Measurements from ENCODE around the gene SCGB3A2.

Gene SCGB3A2

DNA sequence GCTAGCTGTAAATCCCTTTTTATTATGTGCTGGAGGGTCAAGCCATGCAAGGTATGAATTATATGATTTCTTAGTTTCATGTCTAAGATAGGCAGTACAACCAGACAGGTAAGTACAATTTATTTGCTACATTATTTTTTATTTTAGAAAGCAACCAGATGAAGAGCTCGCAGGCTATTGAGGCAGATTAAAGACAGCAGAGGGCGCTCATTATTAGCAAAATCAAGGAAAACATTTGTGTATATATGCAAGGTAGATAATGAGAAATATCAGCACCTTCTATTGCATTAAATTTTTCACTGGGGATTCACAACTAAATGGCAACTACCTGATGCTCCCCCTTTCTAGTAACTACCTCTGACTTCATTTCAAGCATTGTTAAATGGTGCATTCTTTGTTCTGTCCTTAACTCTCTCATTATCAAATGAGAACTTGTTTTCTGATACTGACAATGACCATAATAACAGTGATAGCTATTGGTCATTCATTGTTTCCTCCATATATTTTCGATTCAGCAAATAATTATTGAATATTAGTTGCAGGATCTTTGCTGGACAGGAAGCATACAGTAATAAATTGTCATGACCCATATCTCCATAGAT is 8.6 kb downstream of the SCGB3A2 start:
- in situ Hi-C loops (cut with HindIII; ENCODE audit: low sequenced_read_pairs): no loop called here
- TF ChIP-seq, protein P1, sequence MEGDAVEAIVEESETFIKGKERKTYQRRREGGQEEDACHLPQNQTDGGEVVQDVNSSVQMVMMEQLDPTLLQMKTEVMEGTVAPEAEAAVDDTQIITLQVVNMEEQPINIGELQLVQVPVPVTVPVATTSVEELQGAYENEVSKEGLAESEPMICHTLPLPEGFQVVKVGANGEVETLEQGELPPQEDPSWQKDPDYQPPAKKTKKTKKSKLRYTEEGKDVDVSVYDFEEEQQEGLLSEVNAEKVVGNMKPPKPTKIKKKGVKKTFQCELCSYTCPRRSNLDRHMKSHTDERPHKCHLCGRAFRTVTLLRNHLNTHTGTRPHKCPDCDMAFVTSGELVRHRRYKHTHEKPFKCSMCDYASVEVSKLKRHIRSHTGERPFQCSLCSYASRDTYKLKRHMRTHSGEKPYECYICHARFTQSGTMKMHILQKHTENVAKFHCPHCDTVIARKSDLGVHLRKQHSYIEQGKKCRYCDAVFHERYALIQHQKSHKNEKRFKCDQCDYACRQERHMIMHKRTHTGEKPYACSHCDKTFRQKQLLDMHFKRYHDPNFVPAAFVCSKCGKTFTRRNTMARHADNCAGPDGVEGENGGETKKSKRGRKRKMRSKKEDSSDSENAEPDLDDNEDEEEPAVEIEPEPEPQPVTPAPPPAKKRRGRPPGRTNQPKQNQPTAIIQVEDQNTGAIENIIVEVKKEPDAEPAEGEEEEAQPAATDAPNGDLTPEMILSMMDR (IDR thresholded peaks at IDR 0.05; ENCODE audit: low read depth, low read length, missing control alignments): peak; percentile 69
- peak; percentile 51 for DNase-seq (ENCODE audit: low read depth)
- no peak overlapping the region for H3K4me3 ChIP-seq (ENCODE audit: low read depth, low read length)

- in situ Hi-C loops (cut with HindIII; ENCODE audit: low sequenced_read_pairs): no loop called here
- TF ChIP-seq, protein P1 (IDR thresholded peaks at IDR 0.05; ENCODE audit: low read depth, low read length, missing control alignments): no peak
- no peak overlapping the region for H3K4me3 ChIP-seq (ENCODE audit: low read depth, low read length)
- DNase-seq (ENCODE audit: low read depth): no peak
These were observed 9.4 kb downstream of the SCGB3A2 start for GRCh38 chr5:147887930-147888329.

- no peak for DNase-seq (ENCODE audit: low read depth)
- TF ChIP-seq, protein P1 (IDR thresholded peaks at IDR 0.05; ENCODE audit: low read depth, low read length, missing control alignments): no peak
- in situ Hi-C loops (cut with HindIII; ENCODE audit: low sequenced_read_pairs): no loop called here
- H3K4me3 ChIP-seq (ENCODE audit: low read depth, low read length): no peak overlapping the region
These were observed 14.3 kb downstream of the SCGB3A2 start for GRCh38 chr5:147892696-147893296.

- TF ChIP-seq, protein P1 (IDR thresholded peaks at IDR 0.05; ENCODE audit: low read depth, low read length, missing control alignments): no peak
- in situ Hi-C loops (cut with HindIII; ENCODE audit: low sequenced_read_pairs): no loop called here
- DNase-seq (ENCODE audit: low read depth): no peak
- H3K4me3 ChIP-seq (ENCODE audit: low read depth, low read length): no peak overlapping the region
These were observed 15.3 kb downstream of the SCGB3A2 start for GRCh38 chr5:147893820-147894219.

DNA sequence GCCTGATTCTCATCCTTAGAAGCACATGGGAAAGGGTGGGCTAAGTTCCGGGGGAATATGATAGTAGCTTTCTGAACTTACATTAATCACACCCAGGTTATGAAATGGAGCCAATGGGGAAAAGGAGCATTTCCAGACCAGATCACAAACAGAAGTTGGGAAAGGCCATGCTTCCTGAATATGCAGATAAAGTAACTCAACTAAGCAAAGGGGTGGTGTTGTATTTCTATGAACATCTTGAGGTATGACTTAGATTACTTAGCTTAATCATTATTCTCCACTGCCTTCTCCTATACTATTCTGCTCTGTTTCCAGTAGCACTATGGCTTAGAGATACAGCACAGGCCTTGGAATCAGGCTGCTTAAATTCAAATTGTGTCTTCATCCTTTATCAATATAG is 17.4 kb downstream of the SCGB3A2 start:
- in situ Hi-C loops (cut with HindIII; ENCODE audit: low sequenced_read_pairs): no loop called here
- TF ChIP-seq, protein P1 (IDR thresholded peaks at IDR 0.05; ENCODE audit: low read depth, low read length, missing control alignments): no peak
- H3K4me3 ChIP-seq (ENCODE audit: low read depth, low read length): no peak overlapping the region
- no peak for DNase-seq (ENCODE audit: low read depth)

DNA sequence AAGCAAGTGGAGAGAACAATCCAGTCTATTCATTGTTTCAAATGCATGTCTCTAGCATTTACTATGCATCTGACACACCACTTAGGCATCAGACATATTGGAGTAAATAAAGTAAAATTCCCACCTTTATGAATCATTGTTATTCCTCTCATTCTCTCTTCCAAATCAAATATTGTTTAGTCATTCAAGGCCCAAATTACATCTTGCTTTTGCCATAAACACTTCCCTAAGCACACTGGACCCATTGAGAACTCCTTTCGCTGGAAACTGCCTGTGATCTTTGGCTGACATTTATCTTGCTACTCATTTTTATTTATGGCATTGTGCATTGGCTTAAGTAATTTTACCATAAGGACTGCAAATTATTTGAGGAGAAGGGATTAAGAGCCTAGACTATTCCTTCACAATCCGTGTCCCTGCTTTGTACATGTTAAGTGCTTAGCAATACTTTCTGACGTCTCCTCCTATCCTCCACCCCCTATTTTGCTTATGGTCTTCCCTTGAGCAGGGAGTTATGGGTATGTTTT is 20.4 kb downstream of the SCGB3A2 start:
- no peak overlapping the region for H3K4me3 ChIP-seq (ENCODE audit: low read depth, low read length)
- no peak for DNase-seq (ENCODE audit: low read depth)
- in situ Hi-C loops (cut with HindIII; ENCODE audit: low sequenced_read_pairs): no loop called here
- TF ChIP-seq, protein P1 (IDR thresholded peaks at IDR 0.05; ENCODE audit: low read depth, low read length, missing control alignments): no peak

All from astrocyte of the cerebellum (primary cell).